ENCODE measurements around the gene NAA50. TPM values are rescaled to one million over a fixed set of nuclear protein-coding genes. Genes with fewer than 3 reads are reported as not detected.

NAA50 gene
- total RNA-seq, 1 donor, result 169 TPM

DNA sequence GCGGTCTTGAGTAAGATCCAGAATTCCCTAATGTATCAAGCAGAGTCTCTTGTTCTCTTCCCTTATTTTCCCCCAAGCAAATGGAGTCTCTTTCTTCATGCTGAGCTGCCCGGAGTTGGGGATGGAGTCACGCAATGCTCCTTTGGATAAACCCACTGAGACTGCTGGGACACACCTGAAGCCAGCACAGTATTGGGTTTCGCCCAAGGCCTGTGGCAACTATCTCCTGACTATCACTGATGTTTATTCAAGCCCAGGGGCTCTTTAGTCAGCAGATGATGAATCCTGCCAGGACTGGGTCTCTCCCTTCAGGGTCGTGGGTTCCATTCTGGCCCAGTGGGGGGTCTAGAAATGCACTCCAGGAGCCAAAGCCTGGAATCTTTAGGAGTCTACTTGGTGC, 60.9 kb downstream of the NAA50 start:
- H3K79me2 ChIP-seq (ENCODE audit: insufficient read depth, low read length), result peaks cover 24% of the 10 kb centered on the region
- H3K27ac ChIP-seq (ENCODE audit: low read depth, low read length), result no peak overlapping the region
- H3K36me3 ChIP-seq (ENCODE audit: insufficient read depth, low read length), result no peaks in the 10 kb centered on the region
- no peak overlapping the region for H3K4me2 ChIP-seq (ENCODE audit: insufficient read depth, low read length)
- H3K4me1 ChIP-seq (ENCODE audit: insufficient read depth, low read length), result peaks cover 8% of the 10 kb centered on the region
- no peak for DNase-seq (ENCODE audit: insufficient read length, low spot score, missing footprints)
- no peaks in the 10 kb centered on the region for H3K9me3 ChIP-seq (ENCODE audit: low read depth, low read length)
- no peak overlapping the region for H3K4me3 ChIP-seq (ENCODE audit: insufficient read depth, low read length)
- H2AFZ ChIP-seq (ENCODE audit: low read length), result no peak overlapping the region
- TF ChIP-seq, protein P1, sequence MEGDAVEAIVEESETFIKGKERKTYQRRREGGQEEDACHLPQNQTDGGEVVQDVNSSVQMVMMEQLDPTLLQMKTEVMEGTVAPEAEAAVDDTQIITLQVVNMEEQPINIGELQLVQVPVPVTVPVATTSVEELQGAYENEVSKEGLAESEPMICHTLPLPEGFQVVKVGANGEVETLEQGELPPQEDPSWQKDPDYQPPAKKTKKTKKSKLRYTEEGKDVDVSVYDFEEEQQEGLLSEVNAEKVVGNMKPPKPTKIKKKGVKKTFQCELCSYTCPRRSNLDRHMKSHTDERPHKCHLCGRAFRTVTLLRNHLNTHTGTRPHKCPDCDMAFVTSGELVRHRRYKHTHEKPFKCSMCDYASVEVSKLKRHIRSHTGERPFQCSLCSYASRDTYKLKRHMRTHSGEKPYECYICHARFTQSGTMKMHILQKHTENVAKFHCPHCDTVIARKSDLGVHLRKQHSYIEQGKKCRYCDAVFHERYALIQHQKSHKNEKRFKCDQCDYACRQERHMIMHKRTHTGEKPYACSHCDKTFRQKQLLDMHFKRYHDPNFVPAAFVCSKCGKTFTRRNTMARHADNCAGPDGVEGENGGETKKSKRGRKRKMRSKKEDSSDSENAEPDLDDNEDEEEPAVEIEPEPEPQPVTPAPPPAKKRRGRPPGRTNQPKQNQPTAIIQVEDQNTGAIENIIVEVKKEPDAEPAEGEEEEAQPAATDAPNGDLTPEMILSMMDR (IDR thresholded peaks at IDR 0.05; ENCODE audit: extremely low read depth, low read depth, low read length), result no peak
- no peaks in the 10 kb centered on the region for H3K27me3 ChIP-seq (ENCODE audit: insufficient read depth, low read length)
- peaks cover 9% of the 10 kb centered on the region for H4K20me1 ChIP-seq (ENCODE audit: insufficient read depth, low read length)

DNA sequence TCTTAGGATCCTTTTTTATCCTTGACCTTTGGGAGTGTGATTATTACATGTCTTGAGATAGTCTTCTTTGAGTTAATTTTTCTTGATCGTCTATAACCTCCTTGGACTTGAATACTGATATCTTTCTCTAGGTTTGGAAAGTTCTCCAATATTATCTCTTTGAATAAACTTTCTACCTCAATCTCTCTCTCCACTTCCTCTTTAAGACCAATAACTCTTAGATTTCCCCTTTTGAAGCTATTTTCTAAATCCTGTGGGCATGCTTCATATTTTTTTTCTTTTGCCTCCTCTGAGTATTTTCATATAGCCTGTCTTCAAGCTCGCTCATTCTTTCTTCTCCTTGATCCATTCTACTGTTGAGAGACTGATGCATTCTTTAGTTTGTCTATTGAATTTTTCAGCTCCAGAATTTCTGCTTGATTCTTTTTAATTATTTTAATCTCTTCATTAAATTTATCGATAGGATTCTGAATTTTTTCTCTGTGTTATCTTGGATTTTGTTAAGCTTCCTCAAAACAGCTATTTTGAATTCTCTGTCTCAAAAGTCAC, 61.7 kb downstream of the NAA50 start:
- Histone ChIP-seq H3K27ac (ENCODE audit: low read depth, low read length) (no peak overlapping the region), H3K4me2 (ENCODE audit: insufficient read depth, low read length) (no peak overlapping the region), H3K4me3 (ENCODE audit: insufficient read depth, low read length) (no peak overlapping the region), H3K36me3 (ENCODE audit: insufficient read depth, low read length) (no peaks in the 10 kb centered on the region), H2AFZ (ENCODE audit: low read length) (no peak overlapping the region), H3K4me1 (ENCODE audit: insufficient read depth, low read length) (peaks cover 8% of the 10 kb centered on the region), H4K20me1 (ENCODE audit: insufficient read depth, low read length) (peaks cover 9% of the 10 kb centered on the region), H3K27me3 (ENCODE audit: insufficient read depth, low read length) (no peaks in the 10 kb centered on the region), H3K9me3 (ENCODE audit: low read depth, low read length) (no peaks in the 10 kb centered on the region), H3K79me2 (ENCODE audit: insufficient read depth, low read length) (peaks cover 18% of the 10 kb centered on the region)
- TF ChIP-seq, protein P1 (IDR thresholded peaks at IDR 0.05; ENCODE audit: extremely low read depth, low read depth, low read length), result no peak
- DNase-seq (ENCODE audit: insufficient read length, low spot score, missing footprints), result no peak

DNA sequence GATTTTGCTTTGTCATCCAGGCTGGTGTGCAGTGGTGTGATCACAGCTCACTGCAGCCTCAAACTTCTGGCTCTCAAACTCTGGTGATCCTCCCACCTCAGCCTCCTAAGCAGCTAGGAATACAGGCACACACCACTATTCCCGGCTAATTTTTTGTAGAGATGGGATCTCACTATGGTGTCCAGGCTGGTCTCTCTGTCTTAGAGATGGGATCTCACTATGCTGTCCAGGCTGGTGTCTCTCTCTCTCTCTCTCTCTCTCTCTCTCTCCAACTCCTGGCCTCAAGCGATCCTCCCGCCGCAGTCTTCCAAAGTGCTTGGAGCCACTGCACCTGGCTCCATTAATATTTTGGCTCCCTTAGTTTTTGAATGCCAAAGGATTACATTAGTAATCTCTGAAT, 67.3 kb downstream of the NAA50 start:
- TF ChIP-seq, protein P1 (IDR thresholded peaks at IDR 0.05; ENCODE audit: extremely low read depth, low read depth, low read length), result no peak
- peaks cover 13% of the 10 kb centered on the region for H4K20me1 ChIP-seq (ENCODE audit: insufficient read depth, low read length)
- peaks cover 8% of the 10 kb centered on the region for H3K36me3 ChIP-seq (ENCODE audit: insufficient read depth, low read length)
- H3K4me2 ChIP-seq (ENCODE audit: insufficient read depth, low read length), result no peak overlapping the region
- no peak overlapping the region for H2AFZ ChIP-seq (ENCODE audit: low read length)
- peaks cover 3% of the 10 kb centered on the region for H3K79me2 ChIP-seq (ENCODE audit: insufficient read depth, low read length)
- H3K27me3 ChIP-seq (ENCODE audit: insufficient read depth, low read length), result no peaks in the 10 kb centered on the region
- no peaks in the 10 kb centered on the region for H3K9me3 ChIP-seq (ENCODE audit: low read depth, low read length)
- H3K4me3 ChIP-seq (ENCODE audit: insufficient read depth, low read length), result no peak overlapping the region
- no peak for DNase-seq (ENCODE audit: insufficient read length, low spot score, missing footprints)
- no peaks in the 10 kb centered on the region for H3K4me1 ChIP-seq (ENCODE audit: insufficient read depth, low read length)
- no peak overlapping the region for H3K27ac ChIP-seq (ENCODE audit: low read depth, low read length)

DNA sequence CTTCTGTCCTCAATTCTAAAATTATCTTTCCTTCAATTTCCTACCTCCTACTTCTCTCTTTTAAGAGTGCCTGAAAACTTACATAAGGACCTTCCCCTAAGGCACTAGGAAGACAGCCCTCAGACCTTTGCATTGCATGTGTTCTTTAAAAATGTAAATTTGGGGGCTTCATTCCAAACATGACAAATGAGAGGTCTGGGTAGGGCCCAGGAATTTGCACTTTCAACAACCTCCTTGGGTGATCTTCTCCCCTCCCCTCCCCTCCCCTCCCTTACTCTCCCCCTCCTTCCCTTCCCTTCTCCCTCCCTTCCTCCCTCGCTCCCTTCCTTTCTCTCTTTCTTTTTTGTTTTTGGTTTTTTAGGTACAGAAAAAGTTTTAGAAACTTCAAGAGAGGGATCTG, 68.3 kb downstream of the NAA50 start:
- Histone ChIP-seq H3K9me3 (ENCODE audit: low read depth, low read length) (no peaks in the 10 kb centered on the region), H3K4me3 (ENCODE audit: insufficient read depth, low read length) (no peak overlapping the region), H3K4me1 (ENCODE audit: insufficient read depth, low read length) (no peaks in the 10 kb centered on the region), H3K27ac (ENCODE audit: low read depth, low read length) (no peak overlapping the region), H3K27me3 (ENCODE audit: insufficient read depth, low read length) (no peaks in the 10 kb centered on the region), H4K20me1 (ENCODE audit: insufficient read depth, low read length) (peaks cover 13% of the 10 kb centered on the region), H2AFZ (ENCODE audit: low read length) (no peak overlapping the region), H3K4me2 (ENCODE audit: insufficient read depth, low read length) (no peak overlapping the region), H3K79me2 (ENCODE audit: insufficient read depth, low read length) (peaks cover 3% of the 10 kb centered on the region), H3K36me3 (ENCODE audit: insufficient read depth, low read length) (peaks cover 8% of the 10 kb centered on the region)
- no peak for DNase-seq (ENCODE audit: insufficient read length, low spot score, missing footprints)
- TF ChIP-seq, protein P1 (IDR thresholded peaks at IDR 0.05; ENCODE audit: extremely low read depth, low read depth, low read length), result no peak
